PC-9 (cell line): ENCODE results near the gene FXYD7.
A peak's percentile ranks its signal among the peaks of the same experiment; 100 is the strongest.

Experiments used
- CTCF ChIP-seq: fragments of 200-600 bp; sonication (generic); conservative IDR thresholded peaks from 2 replicates; pipeline ENCODE4 v1.6.1; 2017; ENCODE audit warnings: mixed run types, antibody characterized with exemption, mild to moderate bottlenecking, moderate library complexity
- EZH2 ChIP-seq: fragments of 200-600 bp; sonication (generic); IDR thresholded peaks from 2 replicates; pipeline ENCODE4 v1.8.0; 2017; ENCODE audit warnings: antibody characterized with exemption, low read depth

GRCh38 chr19:35135389-35135909 is 7.6 kb upstream of the FXYD7 start:
- peak; percentile 93 for TF ChIP-seq CTCF
- TF ChIP-seq EZH2: no peak
